Stimulated activated CD8-positive, alpha-beta memory T cell treated with anti-CD3 and anti-CD28 coated beads, Interleukin-7, amount 100 ng/mL, for 24 hours (primary cell): ENCODE measurements around the gene DAPK3.

Experiments
- DNase-seq: peaks from one replicate; pipeline ENCODE4 v3.0.0-alpha.2; 2020; ENCODE audit warnings: low read depth

The DAPK3 gene

GRCh38 chr19:3910105-3910504, 60.8 kb downstream of the DAPK3 start:
- DNase-seq: no peak
